CD14-positive monocyte (primary cell): ENCODE measurements around the gene PDPN. TPM values are rescaled to one million over a fixed set of nuclear protein-coding genes. Genes with fewer than 3 reads are reported as not detected.

Experiments
- DNase-seq, 3 donors: peaks; one replicate each; pipeline ENCODE4 v3.0.0-alpha.2; 2011 to 2022
- H2AFZ ChIP-seq: 2 replicates; pipeline ENCODE4 v1.6.0; 2012; ENCODE audit warnings: mild to moderate bottlenecking, low read depth, low read length, inconsistent platforms; ENCODE audit not compliant: insufficient read depth, poor library complexity, severe bottlenecking
- H3K27ac ChIP-seq, 2 donors: 1 replicate in 1 of 2; 2 replicates in 1 of 2; pipeline ENCODE4 v1.5.1; 2012 to 2013; ENCODE audit warnings: low read length in 2 of 2, control low read depth in 1 of 2, inconsistent platforms in 1 of 2, low read depth in 1 of 2, mild to moderate bottlenecking in 1 of 2
- H3K27me3 ChIP-seq, 2 donors: one replicate each; pipeline versions ENCODE4 v1.6.0 to v1.6.1; 2011 to 2013; ENCODE audit warnings: low read length in 2 of 2; ENCODE audit not compliant: control insufficient read depth in 2 of 2, insufficient read depth in 2 of 2
- H3K36me3 ChIP-seq, 2 donors: replicated peaks in 1 of 2; 1 replicate in 1 of 2; 2 replicates in 1 of 2; pipeline versions ENCODE4 v1.5.1 to v1.6.1; 2012 to 2013; ENCODE audit warnings: low read length in 2 of 2, control low read depth in 1 of 2, inconsistent platforms in 1 of 2, mild to moderate bottlenecking in 1 of 2; ENCODE audit not compliant: insufficient read depth in 2 of 2, control insufficient read depth in 1 of 2
- H3K4me1 ChIP-seq, 2 donors: 1 replicate in 1 of 2; 2 replicates in 1 of 2; pipeline versions ENCODE4 v1.5.1 to v1.6.1; 2012 to 2013; ENCODE audit warnings: low read length in 2 of 2, control low read depth in 1 of 2, inconsistent platforms in 1 of 2, mild to moderate bottlenecking in 1 of 2, moderate library complexity in 1 of 2; ENCODE audit not compliant: insufficient read depth in 2 of 2, control insufficient read depth in 1 of 2
- H3K4me2 ChIP-seq: replicated peaks from 2 replicates; pipeline ENCODE3; 2012; ENCODE audit warnings: low read length, moderate library complexity, mild to moderate bottlenecking; ENCODE audit not compliant: poor library complexity, severe bottlenecking; ENCODE audit errors: extremely low read depth
- H3K4me3 ChIP-seq, 3 experiments: fragments of 200-600 bp in 1 of 3; sonication (generic) in 1 of 3; replicated peaks in 1 of 3; 1 replicate in 2 of 3; 2 replicates in 1 of 3; pipeline ENCODE4 v1.5.1; 2011 to 2013; ENCODE audit warnings: low read length in 3 of 3, mild to moderate bottlenecking in 3 of 3, control low read depth in 2 of 3, low read depth in 2 of 3, inconsistent platforms in 1 of 3, moderate library complexity in 1 of 3
- H3K79me2 ChIP-seq: 2 replicates; pipeline ENCODE4 v1.6.0; 2012; ENCODE audit warnings: mild to moderate bottlenecking, control low read depth, inconsistent platforms, low read length, moderate library complexity; ENCODE audit not compliant: insufficient read depth
- H3K9ac ChIP-seq: 2 replicates; pipeline ENCODE4 v1.6.0; 2017; ENCODE audit warnings: low read length, mild to moderate bottlenecking; ENCODE audit not compliant: insufficient read depth, poor library complexity, severe bottlenecking
- H3K9me3 ChIP-seq, 2 donors: replicated peaks in 1 of 2; 1 replicate in 1 of 2; 2 replicates in 1 of 2; pipeline versions ENCODE4 v1.5.1 to v1.6.1; 2012 to 2013; ENCODE audit warnings: low read length in 2 of 2, control low read depth in 1 of 2; ENCODE audit not compliant: control insufficient read depth in 1 of 2, insufficient read depth in 1 of 2
- H4K20me1 ChIP-seq: 2 replicates; pipeline ENCODE4 v1.6.0; 2012; ENCODE audit warnings: mild to moderate bottlenecking, low read length, control low read depth, moderate library complexity; ENCODE audit not compliant: insufficient read depth
- H3K27ac Mint-ChIP-seq, 7 donors: one replicate each; pipeline ENCODE4 v1.8.0; 2020; ENCODE audit warnings: mild to moderate bottlenecking in 7 of 7, mixed read lengths in 7 of 7, moderate library complexity in 6 of 7, inconsistent platforms in 2 of 7
- H3K27me3 Mint-ChIP-seq, 3 donors: one replicate each; pipeline ENCODE4 v1.8.0; 2021 to 2022; ENCODE audit warnings: low read depth in 3 of 3, mild to moderate bottlenecking in 3 of 3, mixed read lengths in 3 of 3, moderate library complexity in 3 of 3, inconsistent platforms in 1 of 3
- H3K36me3 Mint-ChIP-seq, 2 donors: one replicate each; pipeline ENCODE4 v1.8.0; 2020; ENCODE audit warnings: mixed read lengths in 2 of 2, inconsistent platforms in 1 of 2, mild to moderate bottlenecking in 1 of 2
- H3K4me1 Mint-ChIP-seq: one replicate; pipeline ENCODE4 v1.8.0; 2020; ENCODE audit warnings: mild to moderate bottlenecking, mixed read lengths
- H3K4me3 Mint-ChIP-seq, 2 donors: one replicate each; pipeline ENCODE4 v1.8.0; 2020; ENCODE audit warnings: mild to moderate bottlenecking in 2 of 2, mixed read lengths in 2 of 2, moderate library complexity in 1 of 2
- H3K9me3 Mint-ChIP-seq, 7 donors: one replicate each; pipeline ENCODE4 v1.8.0; 2020 to 2022; ENCODE audit warnings: mixed read lengths in 7 of 7, mild to moderate bottlenecking in 6 of 7, moderate library complexity in 6 of 7, inconsistent platforms in 2 of 7
- WGBS: methylation state at CpG from one replicate; pipeline ENCODE4 v1.1.5; 2013; ENCODE audit warnings: missing lambda C conversion rate; ENCODE audit not compliant: insufficient coverage; 5-methylcytosine and 5-hydroxymethylcytosine counted together
- intact Hi-C, 2 donors: fragments of 100-400 bp; cut with micrococcal nuclease; formaldehyde crosslinking; loops; one replicate each; pipeline versions ENCODE4 v1.15.0 to v1.15.1; 2023
- polyA plus RNA-seq, 3 donors: library from polyadenylated mRNA; depleted of rRNA in 1 of 3; unstranded in 2 of 3; stranded (reverse) in 1 of 3; fragments of 300-500 nt in 2 of 3; fragments of >200 nt in 1 of 3; fragmentation: Illumina TruSeq in 2 of 3; gene quantifications; 1 replicate in 2 of 3; 2 replicates in 1 of 3; pipeline ENCODE4 v1.2.3, GENCODE V29; 2012 to 2021
- TF ChIP-seq, protein P1 (sequence below): fragments of 200-600 bp; IDR thresholded peaks from one replicate; pipeline ENCODE4 v1.8.0; 2022; ENCODE audit warnings: antibody characterized with exemption, mild to moderate bottlenecking

Gene PDPN
- polyA plus RNA-seq, 3 donors: not detected

- intact Hi-C loops: no loop called here
- TF ChIP-seq, protein P1, sequence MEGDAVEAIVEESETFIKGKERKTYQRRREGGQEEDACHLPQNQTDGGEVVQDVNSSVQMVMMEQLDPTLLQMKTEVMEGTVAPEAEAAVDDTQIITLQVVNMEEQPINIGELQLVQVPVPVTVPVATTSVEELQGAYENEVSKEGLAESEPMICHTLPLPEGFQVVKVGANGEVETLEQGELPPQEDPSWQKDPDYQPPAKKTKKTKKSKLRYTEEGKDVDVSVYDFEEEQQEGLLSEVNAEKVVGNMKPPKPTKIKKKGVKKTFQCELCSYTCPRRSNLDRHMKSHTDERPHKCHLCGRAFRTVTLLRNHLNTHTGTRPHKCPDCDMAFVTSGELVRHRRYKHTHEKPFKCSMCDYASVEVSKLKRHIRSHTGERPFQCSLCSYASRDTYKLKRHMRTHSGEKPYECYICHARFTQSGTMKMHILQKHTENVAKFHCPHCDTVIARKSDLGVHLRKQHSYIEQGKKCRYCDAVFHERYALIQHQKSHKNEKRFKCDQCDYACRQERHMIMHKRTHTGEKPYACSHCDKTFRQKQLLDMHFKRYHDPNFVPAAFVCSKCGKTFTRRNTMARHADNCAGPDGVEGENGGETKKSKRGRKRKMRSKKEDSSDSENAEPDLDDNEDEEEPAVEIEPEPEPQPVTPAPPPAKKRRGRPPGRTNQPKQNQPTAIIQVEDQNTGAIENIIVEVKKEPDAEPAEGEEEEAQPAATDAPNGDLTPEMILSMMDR: no peak
These were observed 33.5 kb downstream of the PDPN start for GRCh38 chr1:13617108-13617507.

DNA sequence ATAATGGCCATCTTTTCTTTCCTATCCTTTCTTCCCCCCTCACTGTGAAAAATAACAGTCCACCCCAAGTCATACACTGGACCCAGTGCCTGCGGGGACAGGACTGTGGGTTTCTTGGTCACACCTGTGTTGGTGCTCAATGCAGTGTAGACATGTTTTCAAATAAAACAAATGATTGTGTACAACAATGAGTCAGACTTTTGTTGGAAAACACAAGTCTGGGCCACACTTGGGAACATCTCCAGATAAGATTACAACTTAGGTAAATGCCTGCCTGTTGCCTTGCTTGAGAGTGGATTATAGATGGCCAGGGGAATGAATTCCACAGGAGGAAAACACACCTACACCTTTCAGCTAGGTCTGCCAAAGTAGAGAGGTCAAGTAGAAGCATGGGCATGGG, 34.1 kb downstream of the PDPN start:
- Histone ChIP-seq H3K36me3 (no peaks in the 10 kb centered on the region), H3K4me3 (no peak overlapping the region), H4K20me1 (no peaks in the 10 kb centered on the region), H3K79me2 (no peaks in the 10 kb centered on the region), H3K4me1 (peaks cover 8% of the 10 kb centered on the region in 2 donors), H3K27me3 (peaks cover 0 to 16% of the 10 kb centered on the region in 2 donors), H3K9me3 (no peaks in the 10 kb centered on the region), H3K27ac (no peak overlapping the region), H2AFZ (no peak overlapping the region), H3K9ac (no peak overlapping the region), H3K4me2 (no peak overlapping the region)
- no CpG with 5 or more reads among the region's 1 CpG for WGBS
- Mint-ChIP-seq H3K36me3 (no peaks in the 10 kb centered on the region), H3K4me1 (peaks cover 10% of the 10 kb centered on the region), H3K27ac (no peak overlapping the region), H3K9me3 (peaks cover 0 to 5% (median 3%) of the 10 kb centered on the region in 7 donors), H3K27me3 (peaks cover 7 to 13% (median 12%) of the 10 kb centered on the region in 3 donors), H3K4me3 (no peak overlapping the region)
- DNase-seq: no peak
- intact Hi-C loops: no loop called here
- TF ChIP-seq, protein P1: no peak

More at GRCh38 chr1:13617108-13617507, 33.5 kb downstream of the PDPN start:
- Histone ChIP-seq H4K20me1 (no peaks in the 10 kb centered on the region), H3K27me3 (peaks cover 0 to 19% of the 10 kb centered on the region in 2 donors), H3K36me3 (no peaks in the 10 kb centered on the region), H3K9me3 (no peaks in the 10 kb centered on the region), H3K4me2 (no peak overlapping the region), H3K79me2 (no peaks in the 10 kb centered on the region), H3K4me3 (no peak overlapping the region), H2AFZ (no peak overlapping the region), H3K27ac (no peak overlapping the region), H3K9ac (no peak overlapping the region), H3K4me1 (peaks cover 1% of the 10 kb centered on the region in 2 donors)
- Mint-ChIP-seq H3K27ac (no peak overlapping the region), H3K4me1 (peaks cover 3% of the 10 kb centered on the region), H3K27me3 (peaks cover 7 to 18% (median 12%) of the 10 kb centered on the region in 3 donors), H3K4me3 (no peak overlapping the region), H3K9me3 (peaks cover 0 to 5% (median 3%) of the 10 kb centered on the region in 7 donors), H3K36me3 (no peaks in the 10 kb centered on the region)
- no peak for DNase-seq
- no CpG with 5 or more reads among the region's 4 CpGs for WGBS
